Stimulated activated CD4-positive, alpha-beta T cell treated with anti-CD3 and anti-CD28 coated beads, Interleukin-2, amount 100 ng/mL, for 24 hours (primary cell): ENCODE results near the gene ELP5.

Source experiments
- DNase-seq, 2 donors: peaks; one replicate each; pipeline ENCODE4 v3.0.0-alpha.2; 2020

Gene ELP5

DNA sequence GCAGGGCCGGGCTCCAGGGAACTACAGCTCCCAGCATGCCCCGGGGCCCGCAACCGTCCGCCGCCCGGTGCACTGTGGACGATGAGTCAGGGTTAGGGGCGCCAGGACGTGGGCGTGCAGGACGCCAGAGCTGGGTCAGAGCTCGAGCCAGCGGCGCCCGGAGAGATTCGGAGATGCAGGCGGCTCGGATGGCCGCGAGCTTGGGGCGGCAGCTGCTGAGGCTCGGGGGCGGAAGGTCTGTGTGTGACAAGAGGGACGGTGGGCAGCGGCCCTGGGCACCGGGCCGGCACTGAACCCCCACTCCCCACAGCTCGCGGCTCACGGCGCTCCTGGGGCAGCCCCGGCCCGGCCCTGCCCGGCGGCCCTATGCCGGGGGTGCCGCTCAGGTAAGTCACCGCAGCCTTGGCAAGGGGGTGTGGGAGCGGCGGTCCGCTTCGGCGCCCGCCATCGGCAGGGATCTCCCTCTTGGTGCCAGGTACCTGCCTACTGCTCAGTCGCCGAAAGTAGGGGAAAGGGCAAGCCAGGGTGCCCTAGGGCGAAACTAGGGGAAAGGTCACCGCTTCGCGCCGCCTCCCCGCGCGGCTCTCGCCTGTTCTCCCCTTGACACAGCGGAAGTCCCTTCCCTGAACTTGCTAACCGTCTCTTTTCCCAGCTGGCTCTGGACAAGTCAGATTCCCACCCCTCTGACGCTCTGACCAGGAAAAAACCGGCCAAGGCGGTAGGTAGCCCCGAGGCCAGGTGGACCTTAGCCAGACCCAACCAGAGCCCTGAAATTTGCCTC, 32.0 kb upstream of the ELP5 start, which contains the start of the genes ACADVL and DLG4:
Gene ACADVL (plus strand): TSS at position 127 of the 781 bp plus-strand sequence. CDS start 47 bp downstream, at position 174.
Gene DLG4 (minus strand): TSS at position 25 of the 781 bp plus-strand sequence.
- DNase-seq, result peak; percentile 78 to 89

DNA sequence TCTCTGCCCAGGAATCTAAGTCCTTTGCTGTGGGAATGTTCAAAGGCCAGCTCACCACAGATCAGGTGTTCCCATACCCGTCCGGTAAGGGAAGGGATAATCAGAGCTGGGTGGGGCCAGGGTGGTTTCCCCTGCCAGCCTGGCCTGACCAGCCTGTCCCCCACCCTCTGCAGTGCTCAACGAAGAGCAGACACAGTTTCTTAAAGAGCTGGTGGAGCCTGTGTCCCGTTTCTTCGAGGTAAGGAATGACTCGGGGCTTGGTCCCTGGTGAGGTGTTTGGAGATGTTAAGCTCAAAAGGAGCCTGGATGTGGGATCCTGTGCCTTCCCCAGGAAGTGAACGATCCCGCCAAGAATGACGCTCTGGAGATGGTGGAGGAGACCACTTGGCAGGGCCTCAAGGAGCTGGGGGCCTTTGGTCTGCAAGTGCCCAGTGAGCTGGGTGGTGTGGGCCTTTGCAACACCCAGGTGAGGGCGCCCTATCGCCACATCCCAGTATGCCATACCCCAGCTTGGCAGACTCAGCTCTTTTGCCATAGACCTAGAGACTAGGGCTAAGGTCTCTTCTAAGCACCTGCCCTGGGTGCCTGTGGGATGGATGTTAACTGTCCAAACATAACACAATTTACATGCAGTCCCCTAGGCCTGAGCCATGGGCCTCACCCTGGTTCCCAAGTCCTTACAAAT, 31.3 kb upstream of the ELP5 start:
- peak; percentile 63 to 64 for DNase-seq

DNA sequence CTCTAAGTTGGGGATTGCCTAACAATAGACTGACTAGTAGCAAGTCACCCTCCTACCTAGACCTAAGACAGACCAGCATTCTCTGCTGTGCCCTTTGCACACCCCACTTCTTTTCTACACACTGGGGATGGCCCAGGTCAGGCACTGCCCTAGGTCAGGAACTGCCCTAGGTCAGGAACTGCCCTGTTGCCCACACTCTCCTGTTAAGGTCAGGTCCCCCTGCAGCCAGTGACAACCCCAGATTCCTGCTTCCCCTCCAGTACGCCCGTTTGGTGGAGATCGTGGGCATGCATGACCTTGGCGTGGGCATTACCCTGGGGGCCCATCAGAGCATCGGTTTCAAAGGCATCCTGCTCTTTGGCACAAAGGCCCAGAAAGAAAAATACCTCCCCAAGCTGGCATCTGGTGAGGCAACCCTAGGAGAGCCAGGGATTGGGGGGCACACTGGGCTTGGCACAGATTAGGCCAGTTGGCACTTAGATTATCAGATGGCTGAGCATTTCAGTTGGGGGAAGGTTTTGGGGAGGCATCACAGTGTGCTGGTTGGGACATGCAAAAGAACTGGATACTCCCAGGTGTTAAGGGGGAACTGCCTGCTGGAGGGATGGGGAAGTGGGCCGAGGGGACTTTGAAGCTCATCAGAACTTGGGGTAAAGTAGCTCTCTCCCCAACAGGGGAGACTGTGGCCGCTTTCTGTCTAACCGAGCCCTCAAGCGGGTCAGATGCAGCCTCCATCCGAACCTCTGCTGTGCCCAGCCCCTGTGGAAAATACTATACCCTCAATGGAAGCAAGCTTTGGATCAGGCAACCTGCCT, 30.5 kb upstream of the ELP5 start:
- DNase-seq, result no peak

DNA sequence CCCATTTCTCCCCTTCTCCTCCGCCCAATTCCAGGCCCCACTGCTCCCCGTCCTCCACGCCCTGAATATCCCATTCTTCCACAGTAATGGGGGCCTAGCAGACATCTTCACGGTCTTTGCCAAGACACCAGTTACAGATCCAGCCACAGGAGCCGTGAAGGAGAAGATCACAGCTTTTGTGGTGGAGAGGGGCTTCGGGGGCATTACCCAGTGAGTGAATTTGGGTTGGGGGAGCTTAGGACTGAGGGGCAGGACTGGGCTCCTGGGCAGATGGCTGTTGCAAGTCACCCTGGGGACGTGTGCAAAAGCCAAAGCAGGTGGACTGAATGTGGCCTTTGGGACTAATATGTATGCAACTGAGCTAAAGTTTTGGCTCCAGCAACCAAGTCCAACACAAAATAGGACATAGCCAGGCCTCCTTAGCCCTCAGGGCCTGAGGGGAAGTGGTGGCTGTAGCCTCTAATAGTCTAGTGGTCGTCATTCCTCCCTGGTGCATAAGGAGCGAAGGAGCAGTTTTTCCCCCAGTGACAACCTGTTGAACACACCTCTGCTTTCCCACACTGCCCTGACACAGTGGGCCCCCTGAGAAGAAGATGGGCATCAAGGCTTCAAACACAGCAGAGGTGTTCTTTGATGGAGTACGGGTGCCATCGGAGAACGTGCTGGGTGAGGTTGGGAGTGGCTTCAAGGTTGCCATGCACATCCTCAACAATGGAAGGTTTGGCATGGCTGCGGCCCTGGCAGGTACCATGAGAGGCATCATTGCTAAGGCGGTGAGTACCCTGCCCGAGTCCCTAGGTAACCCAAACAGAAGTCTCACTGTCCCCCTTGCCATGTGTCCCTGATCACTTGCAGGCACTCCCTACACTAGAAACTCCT, 29.7 kb upstream of the ELP5 start:
- DNase-seq, result no peak

DNA sequence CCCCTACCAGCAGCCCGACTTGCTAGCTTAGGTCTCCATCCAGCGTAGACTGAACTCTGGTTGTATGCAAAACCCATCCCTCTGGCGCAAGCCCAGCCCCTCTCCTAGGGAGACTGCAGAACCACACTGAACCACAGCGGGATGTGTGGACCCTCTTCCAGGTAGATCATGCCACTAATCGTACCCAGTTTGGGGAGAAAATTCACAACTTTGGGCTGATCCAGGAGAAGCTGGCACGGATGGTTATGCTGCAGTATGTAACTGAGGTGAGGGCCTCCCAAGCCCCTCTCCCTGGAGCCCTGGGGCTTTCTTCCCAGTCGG, 29.1 kb upstream of the ELP5 start:
- no peak for DNase-seq

DNA sequence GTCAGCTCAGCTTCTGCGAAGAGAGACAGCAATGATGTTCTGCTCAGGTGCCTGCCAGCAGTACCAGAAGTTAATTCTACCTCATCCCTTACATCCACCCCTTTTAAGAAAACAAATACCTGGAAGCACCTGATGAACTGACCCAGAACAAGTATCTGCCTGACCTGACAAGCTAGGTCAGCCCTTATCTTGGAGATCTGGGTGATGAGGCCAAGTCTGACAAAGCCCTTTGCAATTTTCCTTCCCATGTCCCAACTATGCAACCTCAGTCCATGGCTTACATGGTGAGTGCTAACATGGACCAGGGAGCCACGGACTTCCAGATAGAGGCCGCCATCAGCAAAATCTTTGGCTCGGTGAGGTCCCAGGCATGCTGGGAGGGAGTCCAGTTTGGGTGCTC, 28.6 kb upstream of the ELP5 start:
- DNase-seq, result no peak

DNA sequence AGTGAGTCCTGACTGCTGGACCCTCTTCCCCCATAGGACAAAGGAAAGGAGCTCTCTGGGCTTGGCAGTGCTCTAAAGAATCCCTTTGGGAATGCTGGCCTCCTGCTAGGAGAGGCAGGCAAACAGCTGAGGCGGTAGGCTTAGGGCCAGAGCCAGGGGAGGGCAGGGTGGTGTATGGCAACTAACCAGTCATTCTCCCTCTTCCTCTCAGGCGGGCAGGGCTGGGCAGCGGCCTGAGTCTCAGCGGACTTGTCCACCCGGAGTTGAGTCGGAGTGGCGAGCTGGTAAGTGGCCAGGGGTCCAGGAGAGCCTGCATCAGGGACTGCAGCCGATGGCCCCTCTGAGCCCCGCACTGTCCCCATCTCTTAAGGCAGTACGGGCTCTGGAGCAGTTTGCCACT, 27.9 kb upstream of the ELP5 start:
- no peak for DNase-seq

DNA sequence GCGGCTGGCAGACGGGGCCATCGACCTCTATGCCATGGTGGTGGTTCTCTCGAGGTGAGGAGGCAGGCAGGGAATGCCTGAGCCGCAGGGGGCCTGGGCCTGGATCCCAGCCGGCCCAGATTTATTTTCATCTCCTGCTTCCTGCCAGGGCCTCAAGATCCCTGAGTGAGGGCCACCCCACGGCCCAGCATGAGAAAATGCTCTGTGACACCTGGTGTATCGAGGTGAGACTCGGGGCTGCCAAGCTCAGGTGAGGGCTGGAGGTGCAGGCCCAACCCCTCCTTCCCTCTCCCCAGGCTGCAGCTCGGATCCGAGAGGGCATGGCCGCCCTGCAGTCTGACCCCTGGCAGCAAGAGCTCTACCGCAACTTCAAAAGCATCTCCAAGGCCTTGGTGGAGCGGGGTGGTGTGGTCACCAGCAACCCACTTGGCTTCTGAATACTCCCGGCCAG, 27.3 kb upstream of the ELP5 start:
- DNase-seq, result no peak

DNA sequence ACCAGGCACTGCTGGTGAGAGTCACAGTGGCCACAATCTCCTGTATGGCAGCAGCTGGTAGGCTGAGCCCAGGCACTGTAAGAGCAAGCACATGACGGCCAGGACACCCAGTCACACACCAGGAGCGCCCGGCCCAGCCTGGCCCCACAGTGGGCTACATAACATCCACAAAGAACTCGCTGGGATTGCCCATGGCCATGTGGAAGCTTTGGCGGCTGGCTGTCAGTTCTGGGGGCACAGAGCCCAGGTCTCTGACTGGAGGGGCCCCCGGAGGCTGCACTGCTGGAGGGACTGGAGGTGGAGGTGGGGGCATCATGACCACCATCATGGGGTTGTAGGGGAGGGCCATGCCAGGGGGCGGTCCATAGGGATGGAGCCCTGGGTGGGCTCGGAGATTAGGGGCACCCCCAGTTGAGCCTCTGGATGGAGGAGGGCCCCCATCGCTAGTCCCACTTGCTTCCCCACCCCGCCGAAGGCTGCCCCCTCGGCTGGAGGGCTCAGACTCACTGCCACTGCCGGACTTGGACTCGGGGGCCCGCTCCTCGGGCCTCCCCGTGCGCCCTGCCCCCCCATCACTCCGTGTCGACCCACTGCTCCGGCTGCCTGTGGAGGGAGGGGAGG, 26.2 kb upstream of the ELP5 start:
- DNase-seq, result no peak

DNA sequence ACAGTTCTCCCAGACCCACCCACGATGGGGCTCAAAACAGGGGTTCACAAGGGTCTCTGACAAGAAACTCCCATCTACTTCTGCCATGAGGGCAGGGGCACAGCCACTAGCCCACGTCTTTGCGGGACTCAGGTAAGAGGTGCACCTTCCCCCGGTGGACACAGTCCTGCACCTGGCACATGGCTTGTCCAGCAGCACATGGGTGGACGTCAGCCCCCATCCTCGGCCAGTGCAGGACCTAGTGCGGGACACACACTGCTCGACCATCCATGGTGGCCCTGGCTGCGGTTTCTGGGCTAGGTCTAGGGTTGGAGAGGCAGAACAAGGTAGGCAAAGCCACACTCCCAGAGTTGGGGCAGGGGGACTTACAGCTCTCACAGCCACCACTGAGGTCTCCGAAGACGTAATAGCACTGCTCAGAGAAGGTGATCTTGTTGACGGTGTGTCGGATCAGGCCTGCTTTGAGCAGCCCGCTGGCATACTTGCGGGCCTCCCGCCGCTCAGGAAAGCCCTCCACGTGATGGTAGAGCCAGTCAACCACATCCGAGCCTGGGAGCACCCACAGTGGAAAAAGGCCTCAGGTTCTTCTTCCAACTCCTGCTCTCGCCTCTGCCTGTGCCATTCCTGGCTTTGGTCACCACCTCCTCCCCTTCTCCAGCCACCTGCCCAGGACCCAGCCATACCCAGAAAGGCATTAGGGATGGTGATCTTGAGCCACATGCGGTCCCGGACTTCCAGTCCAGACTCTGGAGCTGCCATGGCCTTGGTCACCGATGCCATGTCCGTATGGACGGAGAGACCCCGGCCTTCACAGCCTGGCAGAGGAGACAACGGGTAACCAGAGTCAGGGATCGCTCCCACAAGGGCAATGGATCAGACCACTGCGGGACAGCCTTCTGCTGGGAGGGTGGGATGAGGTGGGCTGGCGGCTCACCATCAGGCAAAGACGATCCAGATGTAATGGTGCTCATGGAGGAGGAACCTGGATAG, 25.0 kb upstream of the ELP5 start:
- no peak for DNase-seq

DNA sequence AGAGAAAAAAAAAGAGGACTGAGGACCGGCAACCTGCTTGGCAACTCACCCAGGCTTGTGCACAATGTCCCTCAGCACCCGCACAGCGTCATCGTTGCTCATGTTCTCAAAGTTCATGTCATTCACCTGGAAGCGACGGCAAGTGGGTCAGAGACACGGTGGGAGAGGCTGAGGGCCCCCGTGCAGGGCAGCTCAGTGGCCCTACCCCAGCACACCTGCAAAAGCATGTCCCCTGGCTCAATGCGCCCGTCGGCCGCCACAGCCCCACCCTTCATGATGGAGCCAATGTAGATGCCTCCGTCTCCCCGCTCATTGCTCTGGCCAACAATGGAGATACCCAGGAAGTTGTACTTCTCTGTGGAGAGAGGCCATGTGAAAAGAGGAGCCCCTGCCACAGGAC, 23.1 kb upstream of the ELP5 start:
- no peak for DNase-seq

DNA sequence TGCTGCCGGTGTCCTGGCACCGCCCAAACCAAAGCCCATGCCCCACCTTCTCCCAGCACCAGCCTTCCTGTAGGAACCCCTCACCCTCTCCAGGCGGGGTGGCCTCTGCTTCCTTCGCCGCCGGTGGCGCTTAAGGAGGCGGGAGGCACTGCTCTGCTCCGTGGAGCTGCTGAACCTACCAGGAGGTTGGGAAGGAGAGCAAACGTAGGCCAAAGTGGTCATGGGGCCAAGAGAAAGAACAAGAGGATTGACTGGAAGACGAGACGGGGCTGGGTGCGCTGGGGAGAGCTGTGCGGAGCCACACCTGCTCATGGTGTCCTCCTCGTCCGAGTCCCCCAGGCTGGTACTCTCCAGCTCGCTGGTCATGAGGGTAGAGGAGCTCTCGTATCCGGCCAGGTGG, 22.5 kb upstream of the ELP5 start:
- no peak for DNase-seq

DNA sequence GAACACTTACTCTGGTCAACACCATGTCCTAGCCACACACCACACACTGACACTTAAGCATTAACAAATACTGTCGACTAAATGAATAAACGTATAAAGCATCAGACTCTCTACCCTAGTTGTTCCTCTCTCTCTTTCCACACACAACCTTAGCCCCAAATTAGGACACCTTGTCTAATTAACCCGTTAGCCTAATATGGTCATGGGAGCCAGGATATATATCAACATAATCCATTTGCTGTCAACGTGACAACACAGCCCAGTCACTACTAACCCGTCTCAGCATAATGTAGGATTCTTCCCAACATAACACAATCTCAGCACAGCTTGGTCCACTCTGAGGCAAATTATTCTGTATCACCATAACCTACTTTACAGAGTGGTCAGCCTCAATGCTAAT, 19.9 kb upstream of the ELP5 start:
- DNase-seq, result no peak

DNA sequence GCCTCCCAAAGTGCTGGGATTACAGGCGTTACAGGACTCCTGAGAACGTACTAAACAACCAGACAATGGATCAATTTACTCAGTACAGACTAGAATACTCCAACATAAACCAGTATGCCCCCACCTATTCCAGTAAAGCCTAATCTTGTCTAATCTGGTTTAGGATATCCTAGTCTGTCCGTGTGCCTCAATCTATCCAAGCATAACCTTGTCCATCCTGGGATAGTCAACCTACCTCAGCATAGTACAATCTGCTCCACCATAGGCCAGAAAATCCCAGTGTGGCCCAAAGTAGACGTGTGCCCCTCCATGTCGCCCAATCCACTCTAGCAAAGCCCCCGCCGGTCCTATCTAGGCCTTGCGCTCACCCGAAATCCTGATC, 18.3 kb upstream of the ELP5 start:
- DNase-seq, result no peak

DNA sequence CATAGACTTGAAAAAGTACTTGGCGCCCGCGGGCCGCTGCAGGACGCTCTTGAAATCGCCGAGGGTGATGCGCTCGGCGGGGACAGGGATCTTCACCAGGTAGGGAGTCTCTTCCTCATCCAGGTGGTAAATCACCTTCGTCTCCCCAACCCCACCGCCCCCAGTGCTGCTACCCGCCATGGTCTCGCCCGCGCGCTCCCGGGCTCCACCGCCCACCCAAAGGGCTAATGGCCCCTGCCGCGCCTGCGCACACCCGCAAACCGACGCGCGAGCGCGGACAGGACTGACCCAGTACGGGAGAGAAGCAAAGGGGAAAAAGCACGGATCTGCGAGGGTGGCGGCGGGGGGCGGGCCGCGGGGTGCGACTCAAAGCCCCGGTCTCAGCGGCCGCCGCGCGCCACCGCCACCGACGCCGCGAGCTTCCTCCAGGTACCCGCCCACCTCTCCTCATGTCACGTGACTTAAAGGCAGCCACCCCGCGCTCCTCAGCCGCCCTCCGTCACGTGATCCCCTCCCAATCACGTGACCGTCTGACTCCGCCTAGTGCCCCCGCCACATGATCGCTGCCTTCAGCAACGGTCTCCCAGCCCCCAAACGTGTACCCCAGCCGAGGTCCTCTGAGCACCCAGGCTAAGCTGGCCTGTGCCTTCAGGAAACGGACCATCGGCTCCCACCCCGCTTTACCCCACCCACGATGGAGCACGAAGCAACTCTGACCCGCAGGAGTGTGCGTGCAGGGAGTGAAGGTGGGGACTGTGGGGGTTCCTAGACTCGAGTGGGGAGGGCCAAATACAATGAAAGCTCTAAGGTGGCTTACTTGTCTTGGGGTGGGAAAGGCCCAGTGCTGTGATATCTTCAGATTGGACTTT, 17.7 kb upstream of the ELP5 start, which contains the start of gene DVL2:
Gene DVL2 (minus strand): TSS at position 435 of the 869 bp plus-strand sequence. CDS start 255 bp downstream, at position 180.
- peak; percentile 94 to 96 for DNase-seq

DNA sequence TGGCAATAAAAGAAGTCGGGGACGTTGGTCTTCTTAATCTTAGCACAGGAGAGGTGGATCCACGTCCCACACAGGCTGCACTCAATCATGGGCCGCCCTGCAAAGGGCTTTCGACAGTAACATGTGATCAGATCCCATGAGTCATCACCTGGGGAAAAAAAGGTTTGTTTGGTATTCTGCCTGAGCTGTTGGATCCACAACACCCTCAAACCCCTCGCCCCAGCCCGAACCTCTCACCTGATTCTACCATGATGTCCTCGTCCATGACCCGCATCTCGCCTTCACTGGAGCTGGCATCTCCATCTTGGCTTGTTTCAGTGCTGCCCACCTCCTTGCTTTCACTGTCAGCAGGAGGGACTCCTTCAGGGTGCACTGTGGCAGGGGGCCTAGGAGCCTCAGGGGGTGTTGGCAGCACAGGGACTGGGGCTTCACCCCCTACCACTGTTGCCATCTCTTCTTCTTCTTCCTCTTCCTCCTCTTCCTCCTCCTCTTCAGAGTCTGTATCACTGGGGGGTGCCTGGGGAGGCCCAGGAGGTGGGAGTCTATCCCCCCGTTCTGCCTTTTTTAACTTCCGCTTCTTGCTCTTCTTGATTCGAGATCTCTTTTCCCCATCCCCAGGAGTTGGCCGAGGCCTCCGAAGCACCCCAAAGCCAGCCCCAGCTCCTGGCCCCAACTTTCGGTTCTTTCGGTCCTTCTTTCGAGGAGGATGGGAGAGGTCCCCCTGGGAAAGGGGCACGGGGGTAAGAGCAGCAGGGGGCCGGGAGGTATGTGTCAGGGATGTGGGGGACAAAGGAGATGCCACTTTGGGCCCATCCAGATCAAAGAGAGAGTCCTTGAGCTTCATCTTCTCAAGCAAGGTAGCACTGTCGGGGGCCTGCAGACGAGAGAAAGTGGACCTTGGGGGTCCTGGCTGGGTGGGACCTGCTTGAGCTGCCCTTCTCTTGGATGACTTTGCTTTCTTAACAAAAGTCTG, 16.0 kb upstream of the ELP5 start:
- DNase-seq, result no peak

DNA sequence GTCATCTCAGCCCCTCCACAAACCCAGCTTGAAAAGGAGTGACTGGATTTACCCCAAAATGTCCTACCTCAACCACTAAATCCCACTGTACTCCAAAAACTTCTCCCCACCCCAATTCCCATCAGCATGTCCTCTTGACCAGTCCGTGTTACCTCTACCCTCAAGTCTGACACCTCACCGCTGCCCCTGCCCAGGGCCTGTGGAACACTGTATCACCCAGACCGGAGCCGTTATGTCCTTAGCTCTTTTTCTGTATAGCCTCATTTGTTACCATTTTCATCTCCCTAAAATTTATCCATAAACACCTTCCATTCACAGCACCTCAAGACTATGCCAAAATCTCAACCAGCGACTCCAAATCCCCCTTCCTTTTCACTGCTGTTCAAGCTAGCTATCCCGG, 15.2 kb upstream of the ELP5 start:
- DNase-seq, result no peak

DNA sequence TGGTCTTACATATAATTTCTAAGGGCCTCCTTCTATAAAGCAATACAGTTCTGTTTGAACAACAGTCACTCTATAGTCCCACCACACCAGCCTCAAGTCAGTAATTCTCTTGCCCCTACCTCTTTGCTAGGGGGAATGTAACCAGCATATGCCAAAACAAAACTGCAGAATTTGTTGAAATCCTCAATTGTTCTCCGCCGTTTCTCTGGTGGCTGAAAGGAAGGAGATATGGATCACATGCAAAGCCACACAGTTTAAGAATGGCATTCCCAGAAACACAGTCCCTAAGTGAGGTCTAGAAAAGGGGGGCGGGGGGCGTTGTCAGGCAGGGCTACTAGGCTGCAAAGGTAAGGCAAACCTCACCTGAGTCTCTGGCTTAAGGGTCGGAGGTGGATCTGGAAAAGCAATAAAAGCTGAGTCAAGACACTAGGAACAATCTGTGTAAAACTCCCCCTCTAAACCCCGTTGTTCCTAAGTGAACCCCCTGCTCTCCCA, 14.7 kb upstream of the ELP5 start:
- DNase-seq, result no peak
